T-helper 2 cell treated with Interferon-gamma antibody and Interleukin-4, amounts not matched to agents 100 ng/mL and 5 ng/mL, for 36 hours (primary cell): ENCODE results near the gene RYR2. TPM values are rescaled to one million over a fixed set of nuclear protein-coding genes. Genes with fewer than 3 reads are reported as not detected.

Source experiments
- intact Hi-C: fragments of 100-400 bp; cut with micrococcal nuclease; formaldehyde crosslinking; loops from one replicate; pipeline ENCODE4 v1.15.1; 2023
- total RNA-seq: library from RNA; stranded (reverse); gene quantifications from 2 replicates; pipeline ENCODE4 v1.2.3, GENCODE V29; 2022

RYR2 gene
- total RNA-seq, 1 donor from 2014 or later: 0.39 TPM

DNA sequence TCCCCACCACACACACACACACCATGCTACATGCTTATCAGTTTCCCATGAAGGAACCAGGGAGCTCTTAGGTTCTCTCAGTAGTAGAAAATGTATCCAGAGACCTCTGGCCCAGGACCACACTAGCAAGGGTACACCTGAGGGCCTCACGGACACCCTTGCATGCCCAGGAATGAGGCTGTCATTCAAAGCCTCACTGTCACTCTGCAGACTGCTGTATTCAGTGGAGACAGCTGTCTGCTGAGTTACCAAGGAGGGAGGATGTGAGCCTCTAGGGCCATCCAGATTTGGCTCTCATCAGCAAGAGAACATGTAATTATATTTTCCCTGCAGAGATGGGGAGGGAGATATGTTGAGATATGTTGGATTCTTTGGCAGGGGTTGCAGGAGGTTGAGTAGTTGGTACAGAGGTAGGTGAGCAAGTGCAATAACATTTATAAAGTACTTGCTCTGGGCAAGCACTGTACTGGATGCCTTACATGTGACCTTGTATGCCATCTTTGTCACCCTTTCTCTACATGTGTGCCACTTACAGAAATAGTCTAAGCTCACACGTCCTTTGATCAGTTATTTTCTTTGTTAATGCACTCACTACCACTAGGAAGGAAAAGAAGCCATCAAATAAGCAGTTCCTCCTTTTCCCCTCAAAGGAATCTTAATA is 598.2 kb downstream of the RYR2 start:
- intact Hi-C loops: no loop called here

DNA sequence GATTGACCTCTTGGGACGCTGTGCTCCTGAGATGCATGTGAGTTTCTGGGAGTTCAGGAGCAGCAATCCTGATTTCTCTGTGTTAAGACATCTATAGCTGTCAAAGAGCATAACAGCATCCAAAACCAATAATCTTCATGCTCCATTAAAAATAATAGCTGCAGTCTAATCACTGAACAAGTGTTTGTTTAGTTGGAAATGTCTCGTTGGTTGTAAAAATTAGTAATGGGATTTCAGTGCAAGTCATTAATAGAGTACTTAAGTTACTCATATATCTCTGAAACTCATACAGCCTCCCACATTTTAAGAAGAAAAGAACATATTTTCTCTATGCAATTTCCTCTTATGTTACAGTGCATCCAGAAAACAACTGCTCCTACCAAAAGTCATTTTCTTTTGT is 599.0 kb downstream of the RYR2 start:
- intact Hi-C loops: no loop called here

DNA sequence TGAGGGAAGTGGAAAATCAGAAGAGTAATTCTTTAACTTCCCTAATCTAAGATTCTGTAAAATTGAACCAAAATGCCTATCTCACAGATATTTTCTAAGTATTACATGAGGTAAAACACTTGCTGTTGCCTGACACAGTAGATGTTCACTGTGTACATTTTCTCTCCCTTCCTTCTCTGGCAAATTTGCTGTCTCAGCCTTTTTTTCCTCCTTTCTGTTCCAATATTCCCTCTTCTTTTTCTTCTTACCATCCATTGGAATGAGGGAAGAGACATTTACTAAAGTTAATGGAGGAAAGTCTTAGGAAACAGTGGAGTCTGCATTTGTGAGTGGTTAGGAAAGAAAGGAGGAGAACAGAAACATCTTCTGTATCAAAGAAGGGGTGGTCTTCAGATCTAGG is 608.8 kb downstream of the RYR2 start:
- intact Hi-C loops: no loop called here

DNA sequence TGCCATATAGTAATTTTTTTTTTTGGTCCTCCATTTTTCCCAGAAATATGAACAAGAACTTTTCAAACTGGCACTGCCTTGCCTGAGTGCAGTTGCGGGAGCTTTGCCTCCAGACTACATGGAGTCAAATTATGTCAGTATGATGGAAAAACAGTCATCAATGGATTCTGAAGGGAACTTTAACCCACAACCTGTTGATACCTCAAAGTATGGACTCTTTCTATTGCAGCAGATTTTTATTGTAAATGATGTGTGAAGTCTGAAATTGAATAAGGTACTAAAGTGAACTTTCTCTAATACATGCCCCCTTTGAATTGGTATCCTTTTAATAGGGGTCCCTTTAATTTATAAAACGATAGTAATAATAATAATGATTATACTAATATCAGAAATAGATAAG is 613.8 kb downstream of the RYR2 start:
- intact Hi-C loops: no loop called here

DNA sequence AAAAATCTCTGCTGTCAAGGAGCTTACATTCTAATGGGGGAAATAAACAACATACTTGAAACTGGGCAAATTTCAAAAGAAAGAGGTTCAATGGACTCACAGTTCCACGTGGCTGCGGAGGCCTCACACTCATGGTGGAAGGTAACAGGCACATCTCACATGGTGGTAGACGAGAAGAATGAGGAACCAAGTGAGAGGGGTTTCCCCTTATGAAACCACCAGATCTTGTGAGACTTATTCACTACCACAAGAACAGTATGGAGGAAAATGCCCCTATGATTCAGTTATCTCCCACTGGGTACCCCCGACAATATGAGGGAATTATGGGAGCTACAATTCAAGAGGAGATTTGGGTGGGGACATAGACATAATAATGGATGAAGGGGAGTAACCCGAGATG is 622.4 kb downstream of the RYR2 start:
- intact Hi-C loops: no loop called here

DNA sequence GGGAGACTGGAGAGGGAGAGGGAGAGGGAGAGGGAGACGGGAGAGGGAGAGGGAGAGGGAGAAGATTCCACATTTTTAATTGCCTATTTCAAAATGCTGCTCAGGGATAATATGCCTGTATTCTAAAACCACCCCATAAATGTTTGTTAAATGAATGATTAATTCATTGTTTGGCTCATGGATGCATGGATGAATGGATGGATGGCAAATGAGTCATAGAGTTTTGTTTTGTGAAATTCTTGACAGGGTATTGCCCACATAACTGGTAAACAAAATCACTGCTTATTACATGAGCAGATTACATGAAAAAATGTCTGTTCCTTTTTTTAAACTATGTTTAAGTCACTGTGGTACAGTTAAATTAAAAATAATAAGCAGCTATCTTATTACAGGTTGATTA is 628.3 kb downstream of the RYR2 start:
- intact Hi-C loops: no loop called here

DNA sequence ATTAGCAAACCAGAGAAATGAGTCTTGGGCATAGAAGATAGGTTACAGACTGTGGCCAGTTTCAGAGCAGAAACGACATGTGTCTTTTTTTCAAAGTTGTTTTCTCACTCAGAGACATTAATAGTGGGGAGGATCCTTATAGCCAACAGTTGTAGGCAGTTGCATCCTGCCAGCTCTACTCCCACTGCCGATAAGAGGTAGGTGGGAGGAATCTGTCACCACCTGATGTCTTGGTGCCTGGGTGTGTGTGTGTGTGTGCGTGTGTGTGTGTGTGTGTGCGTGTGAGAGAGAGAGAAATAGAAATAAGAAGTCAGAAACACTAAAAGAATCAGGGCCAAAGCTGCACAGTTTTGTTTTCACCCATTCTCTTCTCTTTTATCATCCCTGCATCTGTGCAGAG is 629.3 kb downstream of the RYR2 start:
- intact Hi-C loops: no loop called here

DNA sequence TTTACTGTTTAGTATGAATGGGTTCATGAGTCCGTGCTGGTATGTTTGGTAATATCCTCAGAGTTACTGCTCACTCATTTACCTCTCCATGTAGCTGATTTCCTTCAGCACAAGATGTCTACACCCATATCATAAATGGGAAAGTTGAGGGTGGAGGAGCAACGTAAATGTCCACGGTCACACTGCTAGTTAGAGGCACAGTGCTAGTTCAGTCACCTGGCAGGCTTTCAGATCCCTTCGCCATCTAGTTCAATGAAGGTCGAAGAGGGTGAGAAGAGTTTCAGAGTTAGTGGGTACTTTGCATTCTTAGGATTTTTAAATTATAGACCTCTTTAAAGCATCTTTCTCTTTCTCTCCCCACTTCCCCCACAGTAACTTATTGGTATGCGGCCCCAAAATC is 630.0 kb downstream of the RYR2 start:
- intact Hi-C loops: loop anchor here (2.0 kb wide), 1 partner anchor 129 kb away; no protein-coding TSS in a partner anchor

DNA sequence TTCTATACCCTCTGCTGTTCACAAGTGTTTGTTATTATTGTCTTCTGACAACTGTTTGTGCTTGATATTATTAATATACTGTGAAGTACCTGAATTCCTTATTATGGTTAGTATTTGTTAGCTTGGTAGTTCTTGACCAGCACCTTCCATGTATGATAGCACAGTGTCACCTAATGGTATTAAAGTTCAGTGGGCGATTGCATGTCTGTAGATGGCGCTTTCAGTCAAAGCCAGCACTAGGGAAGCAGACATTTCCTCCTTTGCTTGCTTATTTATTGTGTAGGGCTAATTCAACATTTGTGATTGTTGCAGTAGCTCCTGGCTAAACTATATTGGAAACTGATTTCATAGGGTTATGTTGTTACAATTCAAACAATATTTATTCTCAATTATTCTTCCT is 630.8 kb downstream of the RYR2 start:
- intact Hi-C loops: loop anchor here (2.0 kb wide), 1 partner anchor 128 kb away; no protein-coding TSS in a partner anchor

DNA sequence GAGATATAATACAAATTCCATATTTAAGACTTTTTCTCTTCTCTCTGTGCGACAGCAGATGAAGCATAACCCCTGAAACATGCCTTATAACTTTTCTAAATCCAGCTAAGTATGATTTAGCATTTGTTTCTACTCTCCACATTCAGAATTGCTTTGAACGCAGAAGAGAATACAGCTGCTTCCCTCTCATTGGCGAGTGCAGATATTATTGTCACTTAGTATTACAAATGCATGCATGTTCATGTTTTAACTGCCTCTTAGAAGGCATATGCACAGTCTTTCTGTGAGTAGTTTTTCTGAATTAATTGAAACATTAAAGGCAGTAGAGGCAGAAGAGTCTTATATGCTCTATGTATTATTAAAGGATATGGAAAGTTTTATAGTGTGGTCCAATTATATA is 631.6 kb downstream of the RYR2 start:
- intact Hi-C loops: loop anchor here (2.0 kb wide), 1 partner anchor 127 kb away; no protein-coding TSS in a partner anchor

DNA sequence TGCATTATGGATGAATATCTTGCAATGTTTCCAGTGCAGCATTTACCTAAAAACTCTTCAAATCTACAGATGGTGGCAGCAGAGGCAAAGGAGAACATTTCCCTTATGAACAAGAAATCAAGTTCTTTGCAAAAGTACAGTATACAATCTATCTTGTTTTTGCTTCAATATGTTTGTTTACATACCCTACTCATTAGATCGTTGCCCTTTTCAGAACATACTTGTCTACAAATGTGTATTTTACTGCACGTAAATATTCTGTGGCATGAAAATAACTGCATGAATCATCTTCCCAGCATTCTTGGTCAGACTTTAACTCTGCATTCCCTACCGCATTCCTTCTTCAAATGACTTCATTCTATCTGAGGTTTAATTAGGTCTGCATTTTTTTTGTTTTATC is 636.0 kb downstream of the RYR2 start:
- intact Hi-C loops: loop anchor here (5.0 kb wide), 1 partner anchor 59 kb away; no protein-coding TSS in a partner anchor

DNA sequence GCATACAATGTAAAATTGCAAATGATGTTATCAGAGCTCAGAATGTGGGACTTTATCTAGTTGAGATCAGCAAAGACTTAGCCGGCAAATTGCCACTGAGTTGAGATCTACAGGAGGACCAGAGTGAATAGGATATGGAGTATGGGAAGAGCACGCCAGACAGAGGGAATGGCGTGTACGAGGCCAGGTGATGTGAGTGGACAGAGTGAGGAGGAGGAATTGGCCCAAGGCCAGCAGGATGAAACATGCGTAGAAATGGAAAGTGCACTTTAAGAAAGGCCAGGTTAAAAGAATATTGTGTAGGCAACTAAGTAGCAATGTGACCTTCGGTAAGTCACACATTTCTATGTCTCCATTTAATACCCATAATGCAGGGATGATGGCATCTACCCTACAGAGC is 637.7 kb downstream of the RYR2 start:
- intact Hi-C loops: loop anchor here (5.0 kb wide), 1 partner anchor 58 kb away; no protein-coding TSS in a partner anchor

DNA sequence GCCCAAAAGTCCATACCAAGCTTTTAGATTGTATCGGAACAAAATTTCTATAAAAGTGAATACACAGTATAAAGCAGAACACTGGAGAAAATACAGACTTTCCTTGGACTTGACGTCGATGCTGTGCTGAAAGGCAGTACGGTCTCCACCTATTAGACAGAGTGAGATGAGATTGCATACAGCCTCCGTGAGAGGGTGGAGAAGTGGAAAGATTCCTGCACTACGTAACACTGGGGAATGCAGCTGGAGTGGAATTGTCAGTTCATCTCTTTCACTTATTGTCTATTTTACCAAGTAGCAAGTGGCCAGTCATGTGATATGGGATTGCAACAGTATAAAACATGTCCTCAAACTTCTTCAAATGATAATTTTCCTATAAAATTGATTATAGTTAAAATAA is 639.2 kb downstream of the RYR2 start:
- intact Hi-C loops: no loop called here

DNA sequence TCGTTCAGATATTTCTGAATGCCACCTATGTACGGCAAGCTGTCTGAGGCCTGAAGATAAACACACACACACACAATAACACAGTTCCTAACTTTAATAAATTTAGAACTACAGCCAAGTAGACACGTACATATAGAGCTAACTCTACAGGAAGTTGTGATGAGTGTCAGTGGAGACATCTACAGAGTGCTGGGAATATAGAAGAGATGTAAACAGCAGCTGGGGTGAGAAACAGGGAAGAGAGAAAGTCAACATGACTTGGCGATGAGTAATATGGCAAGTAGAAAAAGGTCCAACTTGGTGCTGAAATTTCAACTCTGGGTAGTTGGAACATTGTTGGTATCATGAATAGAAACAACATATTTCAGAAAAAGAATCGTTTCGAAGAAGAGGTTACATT is 642.3 kb downstream of the RYR2 start:
- intact Hi-C loops: no loop called here

DNA sequence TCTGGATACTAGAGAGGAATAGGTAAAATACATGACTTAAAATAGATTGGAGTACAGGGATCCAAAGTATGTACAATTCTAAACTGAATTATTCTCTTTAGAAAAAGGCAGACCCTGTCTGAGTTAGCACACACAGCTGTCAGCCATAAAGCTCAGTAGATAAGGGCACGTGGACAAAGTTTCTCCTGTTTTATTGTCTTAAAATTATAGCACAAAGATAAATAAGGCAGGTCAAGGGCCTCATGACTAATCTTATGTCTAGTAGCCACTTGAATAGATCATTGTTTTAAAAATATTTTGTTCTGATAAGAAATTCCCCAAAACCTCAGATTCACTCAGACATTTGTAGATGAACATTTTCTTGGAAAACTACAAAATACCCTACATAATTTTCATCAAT is 643.6 kb downstream of the RYR2 start:
- intact Hi-C loops: no loop called here

DNA sequence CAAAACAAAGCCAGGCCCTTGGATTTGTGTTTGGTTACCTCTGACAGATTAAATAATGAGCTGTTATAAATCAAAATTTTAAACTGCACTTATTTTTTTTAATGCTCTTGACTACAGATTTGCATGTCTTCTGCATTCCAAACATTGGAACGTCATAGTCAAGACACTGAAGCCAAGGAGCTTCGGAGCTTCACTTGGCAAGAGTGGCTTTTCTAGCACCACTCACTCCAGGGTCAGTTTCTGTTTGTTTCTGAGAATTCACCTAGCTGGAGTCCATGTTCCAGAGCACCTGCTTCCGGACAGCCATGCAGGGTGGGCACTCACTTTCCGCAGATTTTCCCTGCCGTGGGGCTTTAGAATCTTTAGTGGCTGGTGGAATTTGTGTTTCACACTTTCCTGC is 645.8 kb downstream of the RYR2 start:
- intact Hi-C loops: no loop called here

DNA sequence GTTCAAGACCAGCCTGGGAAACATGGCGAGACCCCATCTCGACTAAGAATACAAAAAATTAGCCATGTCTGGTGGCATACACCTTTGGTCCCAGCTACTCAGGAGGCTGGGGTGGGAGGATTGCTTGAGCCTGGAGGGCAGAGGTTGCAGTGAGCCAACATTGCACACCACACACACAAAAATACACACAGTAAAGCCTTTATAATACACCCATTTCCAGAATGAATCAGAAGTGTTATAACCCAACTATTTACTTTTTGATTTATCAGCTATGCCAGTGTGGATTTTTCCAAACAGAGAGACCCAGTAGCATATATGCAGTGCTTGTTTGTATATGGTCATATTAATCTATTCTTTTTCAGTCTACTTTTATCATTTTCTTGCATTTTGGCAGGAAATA is 648.7 kb downstream of the RYR2 start:
- intact Hi-C loops: no loop called here

DNA sequence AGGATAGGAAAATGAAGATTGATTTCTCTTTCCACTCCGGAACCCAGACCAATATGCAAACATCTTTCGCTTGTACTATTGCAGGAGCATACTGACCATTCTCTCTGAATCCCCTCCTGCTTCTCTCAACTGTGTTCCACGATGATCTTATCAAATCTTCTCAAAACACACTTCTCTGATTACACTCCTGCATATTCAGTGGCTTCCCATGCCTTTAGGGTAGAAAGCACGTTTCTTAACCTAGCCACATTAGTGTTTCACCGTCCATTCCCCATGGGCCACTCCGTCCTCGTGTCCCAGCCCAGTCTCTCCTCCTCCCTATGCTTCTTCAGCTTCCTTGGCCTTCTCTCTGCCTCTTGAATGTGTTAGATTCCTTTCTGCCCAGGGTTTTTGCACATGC is 650.3 kb downstream of the RYR2 start:
- intact Hi-C loops: no loop called here

DNA sequence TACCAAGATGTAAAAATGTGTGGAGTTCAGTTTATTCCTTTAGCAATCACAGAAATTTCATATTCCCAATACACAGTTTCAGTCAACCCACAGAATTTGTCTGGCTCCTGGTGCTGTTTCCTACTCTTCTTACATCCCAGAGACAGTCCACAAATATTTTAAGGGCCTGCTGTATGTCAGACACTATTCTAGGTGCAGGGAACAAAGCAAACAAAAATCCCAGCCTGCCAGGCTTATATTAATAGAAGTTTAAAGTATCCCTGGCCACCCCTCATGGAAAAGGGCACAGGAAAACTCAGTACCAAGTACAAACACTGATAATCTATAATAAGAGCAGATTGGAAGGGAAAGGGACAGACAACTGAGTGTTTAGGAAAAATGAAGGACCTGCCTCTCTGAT is 653.9 kb downstream of the RYR2 start:
- intact Hi-C loops: no loop called here

DNA sequence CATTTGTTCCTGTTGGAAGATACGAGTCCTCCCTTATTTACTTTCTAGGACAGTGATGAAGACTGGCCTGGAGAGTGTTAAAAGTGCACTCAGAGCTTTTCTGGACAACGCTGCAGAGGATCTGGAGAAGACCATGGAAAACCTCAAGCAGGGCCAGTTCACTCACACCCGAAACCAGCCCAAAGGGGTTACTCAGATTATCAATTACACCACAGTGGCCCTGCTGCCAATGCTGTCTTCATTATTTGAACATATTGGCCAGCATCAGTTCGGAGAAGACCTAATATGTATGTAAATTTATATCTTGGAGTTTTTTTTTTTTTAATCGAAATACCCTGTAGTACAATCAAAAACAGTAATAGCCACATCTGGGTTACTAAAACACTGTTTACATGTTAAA is 658.2 kb downstream of the RYR2 start:
- intact Hi-C loops: no loop called here

DNA sequence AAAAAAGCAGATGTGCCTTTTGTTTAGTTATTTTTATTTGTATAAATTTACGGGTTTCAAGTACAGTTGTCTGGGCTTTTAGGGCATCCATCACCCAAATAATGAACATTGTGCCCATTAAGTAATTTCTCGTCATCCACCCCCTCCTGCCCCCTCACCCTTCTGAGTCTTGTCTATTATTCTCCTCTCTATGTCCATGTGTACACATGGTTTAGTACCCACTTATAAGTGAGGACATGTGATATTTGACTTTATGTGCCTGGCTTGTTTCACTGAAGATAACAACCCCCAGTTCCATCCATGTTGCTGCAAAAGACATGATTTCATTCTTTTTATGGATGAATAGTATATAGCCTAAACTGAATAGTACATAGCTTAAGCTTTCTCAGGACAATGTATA is 659.5 kb downstream of the RYR2 start:
- intact Hi-C loops: no loop called here

DNA sequence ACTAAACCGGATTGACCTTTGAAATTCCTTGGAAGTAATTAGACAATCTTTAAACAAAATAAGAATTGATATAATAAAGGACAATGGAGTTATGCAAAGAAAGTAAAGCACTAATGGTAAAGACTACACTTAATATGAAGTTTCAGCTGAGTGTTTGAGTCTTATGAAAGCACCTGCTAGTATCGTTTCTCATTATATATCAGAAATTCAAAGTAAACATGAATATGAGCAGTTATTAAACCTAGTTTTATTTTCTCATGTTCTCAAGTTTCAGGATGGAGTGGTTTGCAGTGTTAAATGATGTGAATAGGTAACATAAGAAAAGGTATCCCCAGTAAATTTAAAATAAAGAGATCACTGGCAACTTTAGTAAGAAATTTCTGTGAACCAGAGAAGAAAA is 660.2 kb downstream of the RYR2 start:
- intact Hi-C loops: no loop called here

DNA sequence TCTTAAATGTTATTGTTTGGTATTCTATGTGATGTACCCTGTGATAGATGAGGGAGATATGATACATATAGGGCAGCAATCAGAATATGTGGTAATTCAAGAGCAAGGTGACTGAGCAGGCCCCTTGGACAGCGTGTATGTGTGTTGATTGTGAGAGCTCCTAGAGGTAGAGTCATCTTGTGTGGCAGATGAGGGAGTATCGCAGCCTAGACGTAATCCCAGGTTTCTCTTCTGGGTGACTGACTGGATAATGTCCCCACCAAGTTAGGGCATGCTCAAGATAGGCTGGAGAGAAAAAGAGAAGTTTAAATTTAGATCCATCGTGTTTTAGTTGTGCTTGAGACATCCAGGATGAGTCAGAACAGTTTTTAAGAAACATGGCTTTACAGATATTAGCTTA is 663.5 kb downstream of the RYR2 start:
- intact Hi-C loops: no loop called here

DNA sequence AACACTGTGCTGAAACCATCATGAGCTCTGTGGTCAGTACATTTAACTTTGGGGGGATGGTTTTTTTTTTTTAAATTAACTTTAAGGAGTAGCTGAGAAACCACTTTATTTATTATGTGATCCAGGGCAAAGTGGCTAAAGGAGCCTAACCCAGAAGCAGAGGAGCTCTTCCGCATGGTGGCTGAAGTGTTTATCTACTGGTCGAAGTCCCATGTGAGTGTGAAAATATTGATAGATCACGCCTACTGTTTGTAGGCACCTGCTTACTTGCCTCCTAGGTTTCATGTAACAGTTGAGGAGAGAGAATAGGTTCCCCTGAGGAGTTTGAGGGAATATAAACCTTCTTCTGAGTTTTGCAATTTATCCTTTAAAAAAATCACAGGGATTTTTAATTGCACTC is 667.4 kb downstream of the RYR2 start:
- intact Hi-C loops: no loop called here
